Activated CD4-positive, alpha-beta T cell treated with anti-CD3 and anti-CD28 coated beads for 48 hours (primary cell): ENCODE measurements around the gene ALAS1.

Experiments used
- DNase-seq: peaks from one replicate; pipeline ENCODE4 v3.0.0-alpha.2; 2020

ALAS1 gene

GRCh38 chr3:52257911-52258310 lies 60.0 kb downstream of the ALAS1 start:
- no peak for DNase-seq

- no peak for DNase-seq
Observed at GRCh38 chr3:52259035-52259434, 61.1 kb downstream of the ALAS1 start.

- no peak for DNase-seq
Observed at GRCh38 chr3:52259448-52259847, 61.5 kb downstream of the ALAS1 start.

GRCh38 chr3:52262447-52262846 lies 64.5 kb downstream of the ALAS1 start:
- no peak for DNase-seq
